ENCODE data around the gene CTCF. TPM values are rescaled to one million over a fixed set of nuclear protein-coding genes. Genes with fewer than 3 reads are reported as not detected.
A peak's percentile ranks its signal among the peaks of the same experiment; 100 is the strongest.

The CTCF gene
- total RNA-seq, 1 donor from 2014 or later: 62.0 TPM

DNA sequence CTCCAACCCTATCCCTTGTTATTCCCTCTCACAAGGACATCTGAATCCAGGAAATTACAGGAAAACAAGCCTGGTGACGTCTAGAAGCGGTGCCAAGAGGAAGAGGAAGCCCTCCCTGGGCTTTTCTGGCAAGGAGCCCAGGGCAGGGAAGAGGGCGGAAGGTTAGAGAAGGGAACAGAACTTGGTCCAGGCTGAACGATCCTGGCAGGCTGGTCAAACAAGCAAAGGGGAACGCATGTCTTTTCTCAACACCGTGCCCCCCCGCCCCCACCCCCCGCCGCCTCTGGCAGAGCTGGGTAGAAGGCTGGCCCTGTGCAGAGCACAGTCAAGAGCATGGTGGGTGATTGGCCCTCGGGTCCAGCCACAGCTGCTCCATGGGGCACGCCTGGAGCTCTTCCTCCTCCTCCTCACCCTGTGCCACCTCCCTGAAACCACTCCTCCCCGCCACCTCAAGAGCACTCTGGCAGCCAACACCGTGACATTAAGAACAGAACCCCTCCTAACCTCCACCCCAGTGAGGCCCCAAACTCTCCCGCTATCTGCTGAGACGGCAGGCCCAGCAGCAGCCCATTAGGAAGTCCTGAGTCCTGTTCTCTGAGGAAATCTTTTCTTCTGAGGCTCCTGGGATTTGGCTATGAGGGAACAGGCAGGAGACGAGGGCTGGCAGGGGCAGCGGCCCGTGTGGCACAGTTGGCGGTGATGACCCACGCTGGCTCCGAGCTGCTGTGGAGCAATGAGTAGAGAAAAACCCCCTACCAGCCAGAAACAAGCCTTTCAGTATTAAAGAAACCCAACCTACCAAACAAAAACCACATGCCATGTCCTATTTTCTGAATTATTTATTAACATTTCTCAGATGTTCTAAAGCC is 111.6 kb downstream of the CTCF start:
- peak in 1 of 2 donors; percentile 25 for DNase-seq (ENCODE audit: low spot score in 2 of 2)
- FAIRE-seq: no peak

DNA sequence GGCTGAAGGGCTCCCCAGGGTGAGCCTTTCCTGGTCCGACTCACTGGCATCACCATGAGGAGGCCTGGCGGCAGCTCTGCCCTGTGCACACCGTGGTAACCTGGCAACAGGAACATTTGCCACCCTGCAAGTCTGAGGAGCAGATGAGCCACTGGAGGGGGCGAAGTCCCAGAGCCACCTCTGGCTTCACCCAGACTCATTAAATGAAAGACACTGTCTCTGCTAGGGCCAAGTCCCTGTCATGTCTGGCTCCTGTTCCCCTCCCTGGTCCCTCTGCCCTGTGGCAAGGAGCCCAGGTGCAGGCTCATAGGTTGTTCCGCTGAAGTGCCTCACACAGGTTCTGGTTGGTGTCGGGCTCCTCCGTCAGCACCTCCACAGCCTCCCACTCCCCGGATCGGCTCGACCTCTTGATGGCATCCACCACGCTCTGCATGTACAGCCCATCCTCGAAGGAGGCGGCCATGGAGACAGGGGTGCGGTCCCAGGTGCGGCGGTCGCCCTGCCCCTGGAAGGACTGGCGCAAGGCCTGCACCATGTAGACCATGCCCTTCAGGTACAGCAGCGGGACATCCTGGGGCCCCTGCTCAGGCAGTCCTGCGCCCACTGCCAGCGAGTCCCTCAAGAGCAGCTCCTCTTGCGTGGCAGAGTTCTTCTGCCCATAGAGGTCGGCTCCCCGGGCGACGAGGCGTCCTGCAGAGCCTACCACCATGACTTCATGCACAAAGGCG is 112.7 kb downstream of the CTCF start:
- FAIRE-seq (no peak), DNase-seq (ENCODE audit: low spot score in 2 of 2) (no peak)

- FAIRE-seq: no peak
- no peak for DNase-seq (ENCODE audit: low spot score in 2 of 2)
These were observed 113.2 kb downstream of the CTCF start for GRCh38 chr16:67675579-67675935.

- FAIRE-seq (no peak), DNase-seq (ENCODE audit: low spot score in 2 of 2) (no peak)
These were observed 113.7 kb downstream of the CTCF start for GRCh38 chr16:67675999-67676398.

GRCh38 chr16:67676516-67676915 is 114.2 kb downstream of the CTCF start:
- DNase-seq (ENCODE audit: low spot score in 2 of 2) (no peak), FAIRE-seq (no peak)

- FAIRE-seq: no peak
- DNase-seq (ENCODE audit: low spot score in 2 of 2): no peak
These were observed 114.6 kb downstream of the CTCF start for GRCh38 chr16:67676939-67677338.

- DNase-seq (ENCODE audit: low spot score in 2 of 2) (no peak), FAIRE-seq (no peak)
These were observed 115.4 kb downstream of the CTCF start for GRCh38 chr16:67677712-67678111.

GRCh38 chr16:67678354-67679023 is 116.2 kb downstream of the CTCF start:
- no peak for DNase-seq (ENCODE audit: low spot score in 2 of 2)
- no peak for FAIRE-seq

- DNase-seq (ENCODE audit: low spot score in 2 of 2): no peak
- FAIRE-seq: no peak
These were observed 117.9 kb downstream of the CTCF start for GRCh38 chr16:67679935-67680897.

- no peak for DNase-seq (ENCODE audit: low spot score in 2 of 2)
- FAIRE-seq: no peak
These were observed 121.4 kb downstream of the CTCF start for GRCh38 chr16:67683767-67684166.

- no peak for DNase-seq (ENCODE audit: low spot score in 2 of 2)
- no peak for FAIRE-seq
These were observed 123.2 kb downstream of the CTCF start for GRCh38 chr16:67685388-67686112.

Small RNA genes lying within 50 kb of the gene (small RNA-seq; reads per million reads assigned to genes)
- not detected for gene AC027682.3

Other genes with a start within 250 kb of the CTCF start
- under 0.01 TPM for gene KCTD19, start 235.8 kb upstream of the CTCF start, total RNA-seq
- 2.4 TPM for gene LRRC36, start 235.7 kb upstream of the CTCF start, total RNA-seq
- 2.0 TPM for gene TPPP3, start 169.0 kb upstream of the CTCF start, total RNA-seq
- 1.2 TPM for gene ZDHHC1, start 146.0 kb upstream of the CTCF start, total RNA-seq
- gene HSD11B2, start 131.4 kb upstream of the CTCF start, total RNA-seq: 0.41 TPM
- 78.7 TPM for gene ATP6V0D1, start 81.4 kb upstream of the CTCF start, total RNA-seq
- gene AGRP, start 79.0 kb upstream of the CTCF start, total RNA-seq: not detected
- gene RIPOR1, start 33.7 kb upstream of the CTCF start, total RNA-seq: 32.6 TPM
- 2.4 TPM for gene CARMIL2, start 82.6 kb downstream of the CTCF start, total RNA-seq
- 24.9 TPM for gene ACD, start 97.7 kb downstream of the CTCF start, total RNA-seq
- 9.4 TPM for gene PARD6A, start 98.4 kb downstream of the CTCF start, total RNA-seq
- gene ENKD1, start 104.2 kb downstream of the CTCF start, total RNA-seq: 9.4 TPM
- 2.0 TPM for gene C16orf86, start 104.3 kb downstream of the CTCF start, total RNA-seq
- gene GFOD2, start 156.8 kb downstream of the CTCF start, total RNA-seq: 57.9 TPM
- gene RANBP10, start 244.0 kb downstream of the CTCF start, total RNA-seq: 3.7 TPM
- gene TSNAXIP1, start 244.4 kb downstream of the CTCF start, total RNA-seq: 4.5 TPM

Data from frontal cortex (tissue), 4 donors.